Measurements from ENCODE around the gene SH3BP5.

DNA sequence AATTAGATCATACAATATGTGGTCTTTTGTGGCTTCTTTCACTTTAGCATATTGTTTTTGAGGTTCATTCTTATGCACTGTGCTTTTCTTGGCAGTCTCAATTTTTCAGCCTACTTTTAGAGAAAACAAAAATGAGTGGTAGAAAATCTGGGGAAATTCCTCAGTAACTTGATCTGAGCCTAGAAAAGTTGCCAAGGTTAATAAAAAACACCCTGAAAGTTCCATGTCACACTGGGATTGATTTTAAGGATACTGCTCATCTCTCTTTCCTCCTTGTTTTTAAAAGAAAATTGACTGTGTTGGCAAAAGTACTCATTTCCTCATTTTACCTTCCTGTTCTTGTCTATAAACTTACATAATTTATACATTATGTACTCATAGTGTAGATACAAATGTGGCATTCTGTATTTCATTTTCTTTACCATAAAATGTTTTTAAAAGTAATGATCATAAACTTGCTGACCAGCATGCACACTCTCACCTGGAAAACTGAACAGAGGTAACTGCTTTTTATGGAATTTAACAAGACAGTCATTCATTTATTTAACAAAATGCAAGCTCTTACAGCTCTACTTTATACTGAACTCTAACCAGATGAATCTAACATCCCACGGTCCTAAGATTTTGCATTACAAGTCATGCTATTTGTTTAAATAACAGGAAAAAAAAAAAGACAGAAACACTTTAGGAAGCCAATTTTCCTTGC is 28.6 kb upstream of the SH3BP5 start:
- TF ChIP-seq GATA3 (IDR thresholded peaks at IDR 0.05; ENCODE audit: low read depth, low read length) (no peak), GATA2 (IDR thresholded peaks at IDR 0.05; ENCODE audit: low read depth, low read length) (no peak)

Measured in SH-SY5Y (cell line).